ENCODE measurements around the gene ETDC.

Gene ETDC

DNA sequence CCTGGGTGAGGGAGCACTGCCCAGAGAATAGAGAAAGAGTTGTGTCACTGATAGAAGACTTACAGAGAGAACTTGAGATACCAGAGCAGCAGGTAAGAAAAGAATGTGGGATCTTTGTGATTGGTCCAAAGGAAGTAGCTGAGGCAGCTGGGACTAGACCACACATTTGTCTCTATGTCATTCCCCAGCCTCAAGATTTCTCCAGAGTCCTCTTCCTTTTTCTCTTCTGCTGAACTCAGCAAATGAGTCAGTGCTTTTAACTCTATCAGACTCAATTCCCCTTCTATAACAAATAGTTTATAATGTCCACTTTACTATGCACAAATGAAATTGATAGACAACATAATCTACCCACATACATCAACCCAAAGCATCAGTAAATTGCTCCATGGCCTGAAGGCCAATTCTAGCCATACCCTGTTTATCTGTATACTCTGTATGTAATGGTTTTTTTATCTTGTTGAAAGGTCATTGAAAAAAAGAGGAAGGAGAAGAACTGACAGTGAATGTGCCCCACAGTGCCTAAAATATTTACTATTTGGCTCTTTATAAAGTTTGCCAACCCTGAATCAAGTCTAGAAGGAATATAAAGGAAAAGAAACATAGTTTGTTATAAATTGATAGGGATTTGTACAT lies 38.2 kb downstream of the ETDC start:
- DNase-seq, result no peak

DNA sequence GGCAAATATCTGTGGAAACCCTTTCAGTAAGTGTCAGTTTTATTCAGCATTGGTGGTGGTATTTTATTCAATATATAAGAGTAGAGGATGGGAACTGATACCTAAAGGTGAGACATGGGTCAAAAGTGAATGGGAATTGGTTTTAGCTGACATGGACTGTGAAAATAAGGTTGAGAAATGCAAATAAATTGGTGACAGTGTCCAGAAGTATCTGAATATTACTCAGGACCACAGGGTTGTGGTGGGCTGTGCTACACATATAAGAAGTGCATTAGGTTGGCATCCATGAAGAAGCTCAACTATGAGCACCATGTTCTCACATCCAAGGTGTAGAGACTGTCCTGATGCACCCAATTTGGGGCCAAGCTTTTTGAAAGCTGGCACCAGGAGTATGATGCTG lies 45.0 kb downstream of the ETDC start:
- DNase-seq, result no peak
